GM13976 (cell line): ENCODE measurements around the gene SEPTIN1.

Experiments used
- DNase-seq: peaks from one replicate; pipeline ENCODE4 v3.0.0; 2012; ENCODE audit warnings: low spot score
- in situ Hi-C: fragments of 300-500 bp; cut with MboI; formaldehyde crosslinking; loops from one replicate; pipeline ENCODE4 v1.12.0; 2022; ENCODE audit warnings: low sequenced_read_pairs, mixed read lengths, inconsistent platforms; ENCODE audit not compliant: unreplicated experiment
- TF ChIP-seq, protein P1 (sequence below): IDR thresholded peaks from 2 replicates; pipeline ENCODE4 v1.5.1; 2012; ENCODE audit warnings: borderline replicate concordance, mild to moderate bottlenecking; ENCODE audit not compliant: insufficient read depth; ENCODE audit errors: extremely low read depth, missing control alignments, control extremely low read depth

Gene SEPTIN1

DNA sequence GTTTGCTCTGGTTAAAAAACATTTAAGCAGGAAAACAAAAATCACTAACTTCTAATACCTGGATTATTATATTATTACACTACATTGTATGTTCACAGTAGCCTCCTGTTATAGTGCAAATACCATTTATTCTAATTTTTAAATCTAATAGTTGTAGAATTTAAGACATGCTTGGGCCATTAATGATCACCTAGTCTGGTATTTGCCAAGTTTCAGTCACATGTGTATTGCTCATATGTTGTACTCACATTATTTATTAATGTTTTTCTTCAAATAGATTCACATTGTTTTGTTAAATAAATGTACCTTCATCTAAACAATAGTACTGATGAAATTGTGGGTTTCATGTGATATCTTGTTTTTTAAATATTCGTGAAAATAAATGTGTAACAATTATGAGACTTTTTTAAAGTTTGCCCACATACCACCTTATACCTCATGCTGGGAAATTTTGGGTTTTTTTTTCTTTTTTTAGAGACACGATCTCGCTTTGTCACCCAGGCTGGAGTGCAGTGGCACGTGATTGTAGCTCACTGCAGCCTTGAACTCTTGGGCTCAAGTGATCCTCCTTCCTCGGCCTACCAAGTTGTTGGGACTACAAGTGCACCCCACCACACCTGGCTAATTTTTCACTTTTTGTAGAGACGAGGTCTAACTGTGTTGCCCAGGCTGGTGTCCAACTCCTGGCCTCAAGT is 30.9 kb upstream of the SEPTIN1 start:
- TF ChIP-seq, protein P1, sequence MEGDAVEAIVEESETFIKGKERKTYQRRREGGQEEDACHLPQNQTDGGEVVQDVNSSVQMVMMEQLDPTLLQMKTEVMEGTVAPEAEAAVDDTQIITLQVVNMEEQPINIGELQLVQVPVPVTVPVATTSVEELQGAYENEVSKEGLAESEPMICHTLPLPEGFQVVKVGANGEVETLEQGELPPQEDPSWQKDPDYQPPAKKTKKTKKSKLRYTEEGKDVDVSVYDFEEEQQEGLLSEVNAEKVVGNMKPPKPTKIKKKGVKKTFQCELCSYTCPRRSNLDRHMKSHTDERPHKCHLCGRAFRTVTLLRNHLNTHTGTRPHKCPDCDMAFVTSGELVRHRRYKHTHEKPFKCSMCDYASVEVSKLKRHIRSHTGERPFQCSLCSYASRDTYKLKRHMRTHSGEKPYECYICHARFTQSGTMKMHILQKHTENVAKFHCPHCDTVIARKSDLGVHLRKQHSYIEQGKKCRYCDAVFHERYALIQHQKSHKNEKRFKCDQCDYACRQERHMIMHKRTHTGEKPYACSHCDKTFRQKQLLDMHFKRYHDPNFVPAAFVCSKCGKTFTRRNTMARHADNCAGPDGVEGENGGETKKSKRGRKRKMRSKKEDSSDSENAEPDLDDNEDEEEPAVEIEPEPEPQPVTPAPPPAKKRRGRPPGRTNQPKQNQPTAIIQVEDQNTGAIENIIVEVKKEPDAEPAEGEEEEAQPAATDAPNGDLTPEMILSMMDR = no peak
- in situ Hi-C loops = loop anchor here (25.0 kb wide), 2 partner anchors 226 to 301 kb away; partner anchors contain the start of genes BOLA2B, CORO1A, GDPD3 and MAPK3
- DNase-seq = no peak

DNA sequence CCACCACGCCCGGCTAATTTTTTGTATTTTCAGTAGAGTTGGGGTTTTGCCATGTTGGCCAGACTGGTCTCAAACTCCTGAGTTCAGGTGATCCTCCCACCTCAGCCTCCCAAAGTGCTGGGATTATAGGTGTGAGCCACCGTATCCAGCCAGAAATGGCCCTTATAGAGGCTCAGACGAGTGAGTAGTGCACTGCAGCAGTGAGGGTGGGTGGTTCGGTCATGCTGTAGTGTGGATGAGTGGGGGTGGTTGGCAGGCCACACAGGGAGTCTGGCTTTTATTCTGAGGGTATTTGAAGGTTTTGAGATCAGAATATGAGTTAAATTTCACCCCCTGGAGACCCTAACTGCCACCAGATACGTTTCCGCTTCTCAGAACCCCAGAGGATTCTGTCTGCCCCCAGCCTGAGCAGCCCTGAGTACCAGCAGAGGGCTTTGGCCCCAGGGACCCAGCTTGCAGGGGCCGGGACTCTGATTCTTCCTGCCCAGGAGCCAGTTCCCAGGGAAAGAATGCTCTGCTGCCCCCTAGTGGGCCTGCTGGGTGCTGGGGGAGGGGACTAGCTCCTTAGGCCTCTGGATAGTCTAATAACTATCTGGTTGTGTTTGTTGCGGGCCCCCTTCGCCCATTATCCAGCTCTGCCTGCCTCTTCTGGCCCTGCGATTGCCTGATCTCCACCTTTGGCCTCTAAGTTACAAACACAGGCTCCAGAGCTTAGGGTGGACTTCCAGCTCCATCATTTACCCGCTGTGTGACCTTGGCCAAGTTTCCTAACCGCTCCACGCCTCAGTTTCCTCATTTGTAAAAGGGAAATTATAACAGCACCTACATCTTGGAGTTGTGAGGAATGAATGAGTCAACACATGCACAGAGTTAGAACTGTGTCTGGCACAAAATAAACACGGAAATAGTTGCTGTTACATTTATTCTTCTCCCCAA is 27.0 kb upstream of the SEPTIN1 start:
- DNase-seq = peak; percentile 87
- in situ Hi-C loops = loop anchor here (25.0 kb wide), 2 partner anchors 222 to 297 kb away; partner anchors contain the start of genes BOLA2B, CORO1A, GDPD3 and MAPK3
- TF ChIP-seq, protein P1 = peak; percentile 93

DNA sequence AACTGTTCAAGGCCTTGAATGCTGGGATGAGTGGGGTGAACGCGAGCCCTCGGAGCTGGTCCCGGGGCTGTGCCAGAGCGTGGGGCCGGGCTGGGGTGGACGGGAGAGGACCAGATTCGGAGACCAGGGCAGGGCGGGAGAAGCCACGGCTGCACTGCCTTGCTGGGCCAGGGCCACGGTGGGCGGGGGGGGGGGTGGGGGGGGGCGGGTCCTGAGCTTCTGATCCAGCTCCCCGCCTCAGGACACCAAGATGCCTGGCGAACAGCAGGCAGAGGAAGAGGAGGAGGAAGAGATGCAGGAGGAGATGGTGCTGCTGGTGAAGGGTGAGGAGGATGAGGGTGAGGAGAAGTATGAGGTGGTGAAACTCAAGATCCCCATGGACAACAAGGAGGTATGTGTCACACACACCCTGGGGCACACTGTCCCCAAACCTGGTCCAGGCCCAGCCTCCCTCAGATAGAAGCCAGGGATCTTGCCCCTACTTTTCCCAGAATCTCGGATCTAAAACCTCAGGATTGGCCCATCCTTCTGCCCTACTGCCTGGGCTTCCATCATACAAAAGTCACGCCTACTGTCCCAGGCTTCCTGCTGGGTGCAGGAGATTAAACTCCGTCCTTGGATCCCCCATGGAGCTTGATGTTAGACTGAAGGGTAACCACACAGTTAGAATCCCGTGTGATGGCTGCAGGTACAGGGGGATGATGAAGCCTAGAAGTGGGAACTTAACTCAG is 25.6 kb upstream of the SEPTIN1 start:
- no peak for DNase-seq
- TF ChIP-seq, protein P1 = no peak
- in situ Hi-C loops = loop anchor here (25.0 kb wide), 2 partner anchors 221 to 296 kb away; partner anchors contain the start of genes BOLA2B, CORO1A, GDPD3 and MAPK3

DNA sequence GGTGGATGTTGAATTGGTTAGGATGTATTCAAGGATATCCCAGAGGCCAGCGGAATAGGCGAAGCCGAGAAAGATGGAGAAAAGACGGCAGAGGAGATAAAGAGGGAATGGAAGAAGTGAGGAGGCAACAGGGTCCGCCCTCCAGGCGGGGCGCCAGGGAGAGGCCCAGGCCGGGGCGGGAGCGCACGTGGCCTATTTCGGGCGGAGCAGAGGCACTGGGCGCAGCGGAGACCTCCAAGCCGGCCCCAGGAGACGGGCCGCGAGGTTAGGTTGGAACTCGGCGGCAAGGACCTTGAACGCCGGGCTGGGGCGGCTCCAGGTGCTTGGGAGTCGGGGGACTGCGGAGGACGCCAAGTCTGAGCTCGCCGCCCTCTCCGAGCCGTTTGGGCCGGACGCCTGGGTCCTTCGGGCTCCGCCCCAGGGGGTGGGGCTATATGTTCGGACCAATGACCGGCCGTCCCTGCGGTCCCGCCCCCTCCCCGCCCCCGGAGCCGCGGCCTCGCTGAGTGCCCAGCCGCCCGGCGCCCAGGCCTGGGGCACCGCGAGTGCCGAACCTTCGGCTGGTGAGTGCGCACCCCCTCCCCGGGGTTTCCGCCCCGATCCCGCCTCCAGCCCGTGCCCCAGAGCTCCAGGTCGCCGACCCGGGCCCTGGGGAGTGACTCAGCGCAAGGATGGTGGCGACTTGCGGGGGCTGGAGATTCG is 24.9 kb upstream of the SEPTIN1 start, which contains the start of gene ZNF771:
ZNF771 (plus strand) TSS at position 505 of the 702 bp plus-strand sequence. CDS start 448 bp downstream, outside the sequence.
- peak; percentile 95 for DNase-seq
- in situ Hi-C loops = loop anchor here (25.0 kb wide), 2 partner anchors 220 to 295 kb away; partner anchors contain the start of genes BOLA2B, CORO1A, GDPD3 and MAPK3
- TF ChIP-seq, protein P1 = no peak

DNA sequence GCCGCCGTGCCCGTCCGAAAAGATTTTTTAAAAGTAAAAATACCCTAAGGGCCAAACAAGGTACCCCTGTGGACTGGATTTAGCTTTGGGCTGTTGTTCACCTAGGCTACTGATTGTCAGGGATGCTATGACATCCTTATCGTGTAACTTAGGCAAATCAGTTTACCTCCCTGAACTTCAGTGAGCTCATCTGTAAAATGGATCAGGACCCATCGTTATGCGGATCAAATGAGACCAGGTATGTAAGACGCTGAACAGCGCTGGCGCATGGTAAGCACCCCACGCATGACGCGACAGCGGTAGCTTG is 24.4 kb upstream of the SEPTIN1 start:
- in situ Hi-C loops = loop anchor here (25.0 kb wide), 2 partner anchors 219 to 294 kb away; partner anchors contain the start of genes BOLA2B, CORO1A, GDPD3 and MAPK3
- no peak for DNase-seq
- TF ChIP-seq, protein P1 = no peak
